Mucosa of gallbladder (tissue), 1 donor: ENCODE data around the gene SLC39A8. TPM values are rescaled to one million over a fixed set of nuclear protein-coding genes. Genes with fewer than 3 reads are reported as not detected.
"Not testable (repeated sequence)": the region's sequence is repeated elsewhere in the genome, so short reads cannot be mapped to it uniquely, and the experiment has no call there.

Source experiments
- DNase-seq: peaks from one replicate; pipeline ENCODE4 v3.0.0-alpha.2; 2020; ENCODE audit warnings: low spot score
- total RNA-seq: library from RNA; stranded (reverse); gene quantifications from one replicate; pipeline ENCODE4 v1.2.1, GENCODE V29; 2021
- donor health status: DM: no; HTN: no; CAD: no.

The SLC39A8 gene
- total RNA-seq: 8.3 TPM

- DNase-seq: peak; percentile 84
Observed at GRCh38 chr4:102344954-102345794, at the start of gene SLC39A8. TSS of gene SLC39A8 (minus strand) at chr4:102345482. CDS start at chr4:102344662, 820 bp downstream.

- no peak for DNase-seq
Observed at GRCh38 chr4:102392033-102392744, 46.9 kb upstream of the SLC39A8 start.

- DNase-seq: no peak
Observed at GRCh38 chr4:102390438-102390837, 45.2 kb upstream of the SLC39A8 start.

- DNase-seq: no peak
Observed at GRCh38 chr4:102388611-102389010, 43.3 kb upstream of the SLC39A8 start.

GRCh38 chr4:102387552-102388150 lies 42.4 kb upstream of the SLC39A8 start:
- DNase-seq: no peak

GRCh38 chr4:102386966-102387365 lies 41.7 kb upstream of the SLC39A8 start:
- DNase-seq: no peak

- not testable (repeated sequence) for DNase-seq
Observed at GRCh38 chr4:102380253-102380652, 35.0 kb upstream of the SLC39A8 start.

GRCh38 chr4:102362922-102363432 lies 17.7 kb upstream of the SLC39A8 start:
- DNase-seq: no peak

- no peak for DNase-seq
Observed at GRCh38 chr4:102358128-102358527, 12.8 kb upstream of the SLC39A8 start.

GRCh38 chr4:102357637-102358036 lies 12.4 kb upstream of the SLC39A8 start:
- DNase-seq: not testable (repeated sequence)

- peak; percentile 67 for DNase-seq
Observed at GRCh38 chr4:102356562-102357202, 11.4 kb upstream of the SLC39A8 start.

- DNase-seq: no peak
Observed at GRCh38 chr4:102355748-102356147, 10.5 kb upstream of the SLC39A8 start.

- no peak for DNase-seq
Observed at GRCh38 chr4:102354671-102355454, 9.6 kb upstream of the SLC39A8 start.

- peak; percentile 13 for DNase-seq
Observed at GRCh38 chr4:102352781-102353180, 7.5 kb upstream of the SLC39A8 start.

GRCh38 chr4:102350634-102351033 lies 5.4 kb upstream of the SLC39A8 start:
- no peak for DNase-seq

GRCh38 chr4:102348701-102349100 lies 3.4 kb upstream of the SLC39A8 start:
- no peak for DNase-seq

GRCh38 chr4:102345795-102346100 lies 466 bp upstream of the SLC39A8 start:
- no peak for DNase-seq

GRCh38 chr4:102344520-102344953 lies 745 bp downstream of the SLC39A8 start:
- DNase-seq: peak; percentile 44

GRCh38 chr4:102343964-102344519 lies 1.2 kb downstream of the SLC39A8 start:
- DNase-seq: no peak

GRCh38 chr4:102342404-102343074 lies 2.7 kb downstream of the SLC39A8 start:
- no peak for DNase-seq
